Naive thymus-derived CD4-positive, alpha-beta T cell (primary cell): ENCODE results near the gene TRDN. TPM values are rescaled to one million over a fixed set of nuclear protein-coding genes. Genes with fewer than 3 reads are reported as not detected.
A peak's percentile ranks its signal among the peaks of the same experiment; 100 is the strongest.

ENCODE experiments used
- ATAC-seq: fragments of 150-1000 bp; cut with Tn5 transposase; 2 replicates; pipeline ENCODE4 v1.10.0; 2021; ENCODE audit warnings: mild to moderate bottlenecking, moderate library complexity
- CTCF ChIA-PET: fragments of 350-600 bp; sonication (Branson Sonifier 250); formaldehyde crosslinking; loops from one replicate; lab custom pipeline; 2021; ENCODE audit warnings: antibody characterized with exemption; lab: Charles Lee
- POLR2A ChIA-PET: fragments of 350-600 bp; sonication (Branson Sonifier 250); formaldehyde crosslinking; loops from one replicate; lab custom pipeline; 2021; ENCODE audit warnings: antibody characterized with exemption, inconsistent platforms; lab: Charles Lee
- DNase-seq, 9 donors: peaks; one replicate each; pipeline versions ENCODE4 v3.0.0 to v3.0.0-alpha.2; 2020 to 2022; ENCODE audit warnings: mixed read lengths in 1 of 9
- H3K27ac ChIP-seq: one replicate; pipeline ENCODE4 v1.7.0; 2013; ENCODE audit warnings: mild to moderate bottlenecking, low read depth, low read length, moderate library complexity
- H3K27me3 ChIP-seq, 2 donors: one replicate each; pipeline ENCODE4 v1.7.0; 2013; ENCODE audit warnings: low read length in 2 of 2, mild to moderate bottlenecking in 2 of 2, moderate library complexity in 2 of 2; ENCODE audit not compliant: control insufficient read depth in 2 of 2, insufficient read depth in 2 of 2
- H3K36me3 ChIP-seq, 3 experiments: 1 replicate in 2 of 3; 2 replicates in 1 of 3; pipeline ENCODE4 v1.7.0; 2013; ENCODE audit warnings: low read length in 3 of 3, mild to moderate bottlenecking in 3 of 3, moderate library complexity in 1 of 3; ENCODE audit not compliant: insufficient read depth in 3 of 3, control insufficient read depth in 2 of 3
- H3K4me1 ChIP-seq, 2 donors: one replicate each; pipeline ENCODE4 v1.7.0; 2013; ENCODE audit warnings: low read length in 2 of 2, mild to moderate bottlenecking in 2 of 2, moderate library complexity in 1 of 2; ENCODE audit not compliant: control insufficient read depth in 2 of 2, insufficient read depth in 2 of 2
- H3K4me3 ChIP-seq: 2 replicates; pipeline ENCODE4 v1.7.0; 2013; ENCODE audit warnings: mild to moderate bottlenecking, low read length
- H3K9me3 ChIP-seq, 3 experiments: 1 replicate in 2 of 3; 2 replicates in 1 of 3; pipeline ENCODE4 v1.7.0; 2013; ENCODE audit warnings: low read length in 3 of 3; ENCODE audit not compliant: control insufficient read depth in 2 of 3
- H3K27ac Mint-ChIP-seq, 9 donors: one replicate each; pipeline ENCODE4 v1.8.0; 2020 to 2022; ENCODE audit warnings: mixed read lengths in 9 of 9, mild to moderate bottlenecking in 8 of 9, moderate library complexity in 5 of 9, inconsistent platforms in 2 of 9
- H3K27me3 Mint-ChIP-seq, 5 donors: one replicate each; pipeline ENCODE4 v1.8.0; 2021 to 2022; ENCODE audit warnings: mixed read lengths in 5 of 5, mild to moderate bottlenecking in 1 of 5
- H3K36me3 Mint-ChIP-seq, 5 donors: one replicate each; pipeline ENCODE4 v1.8.0; 2020 to 2022; ENCODE audit warnings: mixed read lengths in 5 of 5, mild to moderate bottlenecking in 3 of 5, inconsistent platforms in 1 of 5
- H3K4me1 Mint-ChIP-seq, 7 donors: one replicate each; pipeline ENCODE4 v1.8.0; 2020 to 2022; ENCODE audit warnings: mixed read lengths in 7 of 7, mild to moderate bottlenecking in 3 of 7, inconsistent platforms in 1 of 7
- H3K4me3 Mint-ChIP-seq, 10 donors: one replicate each; pipeline ENCODE4 v1.8.0; 2020 to 2022; ENCODE audit warnings: mild to moderate bottlenecking in 10 of 10, mixed read lengths in 10 of 10, moderate library complexity in 6 of 10, inconsistent platforms in 2 of 10
- H3K9me3 Mint-ChIP-seq, 11 donors: one replicate each; pipeline ENCODE4 v1.8.0; 2020 to 2022; ENCODE audit warnings: mixed read lengths in 11 of 11, mild to moderate bottlenecking in 4 of 11, inconsistent platforms in 1 of 11, moderate library complexity in 1 of 11
- intact Hi-C, 2 donors: fragments of 100-400 bp; cut with micrococcal nuclease; formaldehyde crosslinking; loops; one replicate each; pipeline ENCODE4 v1.15.1; 2023
- polyA plus RNA-seq, 2 donors: library from polyadenylated mRNA; unstranded; fragments of 300-500 nt; fragmentation: Illumina TruSeq; gene quantifications; one replicate each; pipeline ENCODE4 v1.2.3, GENCODE V29; 2021
- total RNA-seq, 6 experiments: library from RNA in 5 of 6; stranded (reverse) in 5 of 6; gene quantifications; 1 replicate in 5 of 6; 2 replicates in 1 of 6; pipeline ENCODE4 v1.2.3 and lab custom pipeline; 2021 to 2026

The TRDN gene
- total and polyA plus RNA-seq, 7 experiments from 2014 or later: not detected

GRCh38 chr6:123662757-123663156 is 26.0 kb upstream of the TRDN start:
- intact Hi-C loops: no loop called here
- peaks cover 0 to 5% (median 0%) of the 10 kb centered on the region in 11 donors for H3K9me3 Mint-ChIP-seq
- Histone ChIP-seq H3K27ac (no peak overlapping the region), H3K4me3 (no peak overlapping the region), H3K4me1 (no peaks in the 10 kb centered on the region), H3K9me3 (no peaks in the 10 kb centered on the region), H3K27me3 (no peaks in the 10 kb centered on the region), H3K36me3 (no peaks in the 10 kb centered on the region)
- no peak for ATAC-seq
- ChIA-PET CTCF (no interaction called here), POLR2A (no interaction called here)
- no peaks in the 10 kb centered on the region for H3K4me1 Mint-ChIP-seq
- DNase-seq: no peak
- H3K27me3 Mint-ChIP-seq: no peaks in the 10 kb centered on the region
- H3K4me3 Mint-ChIP-seq: no peak overlapping the region
- H3K36me3 Mint-ChIP-seq: no peaks in the 10 kb centered on the region
- H3K27ac Mint-ChIP-seq: no peak overlapping the region

DNA sequence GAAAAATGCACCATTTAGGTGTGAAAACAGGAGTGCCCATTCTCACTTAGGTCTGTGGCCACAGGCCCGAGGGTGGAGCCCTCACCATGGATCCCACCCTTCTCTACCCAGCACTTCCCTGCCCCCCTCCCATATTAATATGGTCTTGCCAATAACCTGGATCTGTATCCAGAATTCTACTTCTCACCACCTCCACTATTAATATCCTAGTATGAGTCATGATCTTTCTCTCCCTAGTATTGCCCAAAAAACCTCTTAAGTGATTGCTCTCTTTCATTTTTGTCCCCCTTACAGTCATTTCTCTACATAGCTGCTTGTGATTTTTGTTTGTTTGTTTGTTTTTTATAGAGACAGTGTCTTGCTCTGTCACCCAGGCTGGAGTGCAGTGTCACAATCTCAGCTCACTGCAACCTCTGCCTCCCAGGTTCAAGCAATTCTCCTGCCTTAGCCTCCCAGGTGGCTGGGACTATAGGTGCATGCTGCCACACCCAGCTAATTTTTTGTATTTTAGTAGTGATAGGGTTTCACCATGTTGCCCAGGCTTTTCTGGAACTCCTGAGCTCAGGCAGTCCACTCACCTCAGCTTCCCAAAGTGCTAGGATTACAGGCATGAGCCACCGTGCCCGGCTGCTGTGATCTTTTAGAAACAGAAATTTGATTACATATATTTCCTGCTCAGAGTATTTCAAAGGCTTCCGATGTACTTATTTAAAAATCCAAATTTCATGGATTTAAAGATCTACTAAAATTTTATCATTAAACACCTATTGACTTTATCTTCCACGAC is 24.5 kb upstream of the TRDN start:
- no peaks in the 10 kb centered on the region for H3K36me3 ChIP-seq
- no peak for ATAC-seq
- H3K4me3 ChIP-seq: no peak overlapping the region
- ChIA-PET CTCF (no interaction called here), POLR2A (no interaction called here)
- no peaks in the 10 kb centered on the region for H3K4me1 ChIP-seq
- no peak overlapping the region for H3K27ac ChIP-seq
- H3K9me3 ChIP-seq: no peaks in the 10 kb centered on the region
- Mint-ChIP-seq H3K27me3 (no peaks in the 10 kb centered on the region), H3K36me3 (no peaks in the 10 kb centered on the region), H3K4me1 (no peaks in the 10 kb centered on the region), H3K9me3 (peaks cover 0 to 5% (median 0%) of the 10 kb centered on the region in 11 donors), H3K4me3 (no peak overlapping the region), H3K27ac (no peak overlapping the region)
- no peaks in the 10 kb centered on the region for H3K27me3 ChIP-seq
- DNase-seq: no peak
- intact Hi-C loops: no loop called here

- CTCF ChIA-PET: no interaction called here
- intact Hi-C loops: no loop called here
- H3K36me3 ChIP-seq: no peaks in the 10 kb centered on the region
- ATAC-seq: no peak
- Mint-ChIP-seq H3K27ac (no peak overlapping the region), H3K4me1 (no peaks in the 10 kb centered on the region), H3K9me3 (peaks cover 0 to 3% (median 0%) of the 10 kb centered on the region in 11 donors), H3K36me3 (no peaks in the 10 kb centered on the region), H3K27me3 (no peaks in the 10 kb centered on the region), H3K4me3 (no peak overlapping the region)
- DNase-seq: no peak
- H3K4me3 ChIP-seq: no peak overlapping the region
- H3K4me1 ChIP-seq: no peaks in the 10 kb centered on the region
- no peaks in the 10 kb centered on the region for H3K9me3 ChIP-seq
- no peak overlapping the region for H3K27ac ChIP-seq
- no peaks in the 10 kb centered on the region for H3K27me3 ChIP-seq
- POLR2A ChIA-PET: no interaction called here
These were observed 23.4 kb upstream of the TRDN start for GRCh38 chr6:123659960-123660748.

DNA sequence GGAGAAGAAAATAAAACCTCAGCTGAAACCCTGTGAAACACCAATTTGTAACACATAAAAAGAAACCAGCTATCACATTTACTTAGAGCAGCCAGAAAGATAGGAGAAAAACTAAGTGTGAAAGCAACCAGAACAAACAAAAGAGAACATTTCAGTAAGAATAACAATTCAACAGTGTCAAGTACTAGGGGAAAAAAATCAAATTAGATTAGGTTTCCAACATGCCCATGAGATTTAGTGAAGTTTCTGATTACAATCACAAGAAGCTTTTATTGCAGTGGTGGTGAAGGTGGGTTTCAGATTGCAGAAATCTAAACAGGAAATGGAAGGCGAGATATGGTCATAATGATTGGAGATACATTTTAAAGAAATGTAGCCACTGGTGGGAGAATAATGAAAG is 22.1 kb upstream of the TRDN start:
- POLR2A ChIA-PET: no interaction called here
- no peak overlapping the region for H3K27ac Mint-ChIP-seq
- intact Hi-C loops: no loop called here

DNA sequence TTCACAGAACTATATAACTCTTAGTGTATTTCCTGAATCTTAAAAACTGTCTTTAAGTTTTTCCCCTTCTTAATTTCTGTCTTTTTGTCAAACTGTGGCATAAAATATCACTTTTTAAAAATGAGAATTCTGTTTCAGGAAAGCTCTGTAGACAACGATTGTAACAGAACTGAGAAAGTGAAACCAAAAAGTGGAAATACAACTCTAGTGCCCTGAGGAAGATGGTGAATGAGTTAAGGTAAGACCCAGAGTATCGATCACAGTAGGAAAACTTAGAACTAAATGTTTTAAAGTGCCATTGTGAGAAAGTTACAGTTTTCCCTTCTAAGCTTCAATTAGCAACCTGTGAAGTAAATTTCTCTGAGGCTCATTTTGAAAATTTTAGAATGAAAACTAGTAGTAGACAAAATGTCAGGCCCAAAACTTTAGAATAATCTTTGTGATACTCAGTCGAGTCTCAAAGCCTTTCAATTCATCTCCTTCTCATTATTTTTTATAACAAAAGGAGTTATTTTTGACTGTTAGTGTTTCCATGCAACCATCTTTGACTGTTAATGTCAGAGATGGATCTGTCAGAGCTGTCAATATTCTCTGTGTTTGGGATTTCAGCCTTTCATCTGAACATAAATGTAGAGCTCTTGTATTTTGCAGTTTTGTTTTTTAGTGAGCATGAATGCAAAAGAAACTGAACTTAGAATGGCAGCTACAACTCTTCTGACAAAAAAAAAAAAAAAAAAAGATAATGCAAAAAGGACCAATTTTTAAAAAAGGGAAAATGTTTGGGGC is 19.0 kb upstream of the TRDN start:
- H3K27ac ChIP-seq: no peak overlapping the region
- H3K9me3 ChIP-seq: no peaks in the 10 kb centered on the region
- no peaks in the 10 kb centered on the region for H3K36me3 ChIP-seq
- H3K27me3 Mint-ChIP-seq: no peaks in the 10 kb centered on the region
- ChIA-PET CTCF (no interaction called here), POLR2A (no interaction called here)
- no peaks in the 10 kb centered on the region for H3K4me1 ChIP-seq
- peak overlapping the region in 5 of 10 donors; percentile 30 to 72 (median 44) for H3K4me3 Mint-ChIP-seq
- intact Hi-C loops: no loop called here
- no peaks in the 10 kb centered on the region for H3K36me3 Mint-ChIP-seq
- ATAC-seq (no peak), DNase-seq (no peak)
- H3K27ac Mint-ChIP-seq: peak overlapping the region in 1 of 9 donors; percentile 26
- no peaks in the 10 kb centered on the region for H3K27me3 ChIP-seq
- H3K4me1 Mint-ChIP-seq: peaks cover 0 to 9% (median 0%) of the 10 kb centered on the region in 7 donors
- H3K9me3 Mint-ChIP-seq: peaks cover 0 to 5% (median 0%) of the 10 kb centered on the region in 11 donors
- H3K4me3 ChIP-seq: no peak overlapping the region

More for the DNA sequence above, 22.1 kb upstream of the TRDN start:
- peaks cover 0 to 3% (median 0%) of the 10 kb centered on the region in 11 donors for H3K9me3 Mint-ChIP-seq
- CTCF ChIA-PET: no interaction called here
- no peak overlapping the region for H3K4me3 ChIP-seq
- no peak overlapping the region for H3K27ac ChIP-seq
- no peaks in the 10 kb centered on the region for H3K27me3 Mint-ChIP-seq
- peaks cover 0 to 9% (median 0%) of the 10 kb centered on the region in 7 donors for H3K4me1 Mint-ChIP-seq
- ATAC-seq (no peak), DNase-seq (no peak)
- no peaks in the 10 kb centered on the region for H3K36me3 ChIP-seq
- no peaks in the 10 kb centered on the region for H3K36me3 Mint-ChIP-seq
- H3K4me1 ChIP-seq: no peaks in the 10 kb centered on the region
- H3K4me3 Mint-ChIP-seq: no peak overlapping the region
- H3K27me3 ChIP-seq: no peaks in the 10 kb centered on the region
- H3K9me3 ChIP-seq: no peaks in the 10 kb centered on the region

- Histone ChIP-seq H3K4me1 (no peaks in the 10 kb centered on the region), H3K9me3 (no peaks in the 10 kb centered on the region), H3K27ac (no peak overlapping the region), H3K36me3 (no peaks in the 10 kb centered on the region), H3K27me3 (no peaks in the 10 kb centered on the region), H3K4me3 (no peak overlapping the region)
- Mint-ChIP-seq H3K27ac (no peak overlapping the region), H3K27me3 (no peaks in the 10 kb centered on the region), H3K9me3 (peaks cover 0 to 12% (median 0%) of the 10 kb centered on the region in 11 donors), H3K4me3 (no peak overlapping the region), H3K4me1 (no peaks in the 10 kb centered on the region), H3K36me3 (no peaks in the 10 kb centered on the region)
- ATAC-seq: no peak
- CTCF ChIA-PET: no interaction called here
- POLR2A ChIA-PET: no interaction called here
- DNase-seq: no peak
- intact Hi-C loops: no loop called here
These were observed 12.0 kb upstream of the TRDN start for GRCh38 chr6:123648723-123649122.
